Measurements from ENCODE around the gene MFAP4.
"Not testable (repeated sequence)": the region's sequence is repeated elsewhere in the genome, so short reads cannot be mapped to it uniquely, and the experiment has no call there.

MFAP4 gene

DNA sequence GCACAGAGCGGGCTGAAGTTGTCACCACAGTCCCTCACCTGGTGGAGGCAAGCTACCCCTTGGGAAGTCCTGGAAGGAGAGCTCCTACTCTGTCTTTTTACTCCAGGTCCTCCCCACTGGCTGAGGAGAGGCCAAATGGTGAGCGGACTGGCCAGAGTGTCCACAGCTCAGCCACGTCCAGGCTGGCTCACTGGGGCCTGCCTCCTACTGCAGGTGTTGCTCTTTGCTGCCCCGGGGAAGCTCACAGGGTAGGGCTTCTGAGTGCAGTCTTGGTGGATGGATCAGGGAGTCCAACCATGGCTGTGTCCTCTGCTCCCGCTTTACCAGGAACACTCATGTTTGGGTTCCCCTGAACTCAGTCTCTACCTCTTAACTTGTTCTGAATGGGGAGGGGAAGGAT is 27.1 kb downstream of the MFAP4 start:
- ATAC-seq (replicated peaks; ENCODE audit: extremely low read depth, poor library complexity, severe bottlenecking) (no peak), DNase-seq (ENCODE audit: low spot score in 2 of 2) (no peak)
- H3K36me3 Mint-ChIP-seq (ENCODE audit: insufficient read depth), result peaks cover 12% of the 10 kb centered on the region
- H3K9me3 Mint-ChIP-seq, result no peaks in the 10 kb centered on the region
- H3K4me1 Mint-ChIP-seq, result peaks cover 10% of the 10 kb centered on the region
- no peak overlapping the region for H3K4me3 Mint-ChIP-seq
- H3K27me3 Mint-ChIP-seq, result peaks cover 22% of the 10 kb centered on the region
- no peak overlapping the region for H3K27ac Mint-ChIP-seq (ENCODE audit: low read depth)

DNA sequence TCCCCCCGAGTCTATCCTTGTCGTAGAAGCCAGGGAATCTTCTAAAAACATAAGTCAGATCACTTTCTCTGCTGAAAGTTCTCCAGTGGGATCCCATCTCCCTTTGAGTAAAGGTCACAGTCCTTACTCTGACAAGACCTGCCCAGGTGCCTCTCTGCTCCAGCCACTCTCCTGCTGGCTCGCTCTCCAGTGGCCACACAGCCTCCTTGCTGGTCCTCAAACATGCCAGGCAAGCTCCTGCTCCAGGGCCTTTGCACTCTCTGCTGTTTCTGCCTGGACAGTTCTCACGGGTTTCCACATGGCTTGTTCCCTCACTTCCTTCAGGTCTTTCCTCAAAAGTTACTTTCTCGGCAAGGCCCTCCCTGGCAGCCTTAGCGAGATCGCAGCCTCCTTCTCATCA is 27.8 kb downstream of the MFAP4 start:
- DNase-seq (ENCODE audit: low spot score in 2 of 2), result no peak
- peaks cover 27% of the 10 kb centered on the region for H3K27me3 Mint-ChIP-seq
- ATAC-seq (replicated peaks; ENCODE audit: extremely low read depth, poor library complexity, severe bottlenecking), result no peak
- H3K4me1 Mint-ChIP-seq, result peaks cover 10% of the 10 kb centered on the region
- H3K36me3 Mint-ChIP-seq (ENCODE audit: insufficient read depth), result peaks cover 10% of the 10 kb centered on the region
- no peaks in the 10 kb centered on the region for H3K9me3 Mint-ChIP-seq
- H3K27ac Mint-ChIP-seq (ENCODE audit: low read depth), result no peak overlapping the region
- H3K4me3 Mint-ChIP-seq, result no peak overlapping the region

DNA sequence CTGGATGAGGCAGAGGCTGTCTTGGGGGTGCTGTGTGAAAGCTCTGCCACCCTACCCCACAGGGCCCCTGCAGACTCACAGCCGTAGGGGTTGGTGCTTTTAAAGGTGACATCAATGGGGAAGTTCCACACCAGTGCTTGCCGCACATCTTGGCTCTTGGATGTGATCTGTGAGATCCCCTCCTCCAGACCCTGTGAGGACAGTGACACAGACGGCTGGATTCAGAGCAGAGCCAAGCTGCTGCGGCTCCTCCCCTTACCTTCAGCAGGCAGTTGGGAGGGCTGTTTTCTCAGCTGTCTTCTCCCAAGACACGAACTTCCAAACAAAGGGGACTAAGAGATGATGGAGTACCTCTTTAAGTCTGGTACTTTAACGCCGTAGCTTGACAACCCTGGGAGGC is 29.2 kb downstream of the MFAP4 start:
- H3K9me3 Mint-ChIP-seq, result no peaks in the 10 kb centered on the region
- ATAC-seq (replicated peaks; ENCODE audit: extremely low read depth, poor library complexity, severe bottlenecking) (no peak), DNase-seq (ENCODE audit: low spot score in 2 of 2) (no peak)
- H3K4me1 Mint-ChIP-seq, result peaks cover 10% of the 10 kb centered on the region
- no peak overlapping the region for H3K4me3 Mint-ChIP-seq
- no peak overlapping the region for H3K27ac Mint-ChIP-seq (ENCODE audit: low read depth)
- peaks cover 9% of the 10 kb centered on the region for H3K36me3 Mint-ChIP-seq (ENCODE audit: insufficient read depth)
- H3K27me3 Mint-ChIP-seq, result peaks cover 31% of the 10 kb centered on the region

DNA sequence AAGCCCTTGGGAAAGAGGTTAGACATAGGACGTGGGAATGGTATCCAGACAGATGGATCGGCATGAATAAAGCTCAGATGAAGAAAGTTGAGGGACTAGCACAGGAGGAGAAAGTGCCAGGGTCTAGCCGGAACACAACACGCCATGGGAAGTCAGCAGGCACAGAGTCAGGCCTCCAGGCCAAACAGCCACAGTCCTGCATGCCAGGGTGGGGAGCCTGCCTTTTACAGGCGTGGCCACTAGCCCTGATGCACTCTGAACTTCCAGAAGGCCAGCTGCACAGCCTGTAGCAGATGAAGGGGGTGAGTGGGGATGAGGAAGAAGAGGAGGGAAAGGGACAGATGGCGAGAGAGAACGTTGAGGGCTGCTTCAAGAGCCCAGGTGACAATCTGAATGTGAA is 29.6 kb downstream of the MFAP4 start:
- H3K4me1 Mint-ChIP-seq, result peaks cover 10% of the 10 kb centered on the region
- peaks cover 31% of the 10 kb centered on the region for H3K27me3 Mint-ChIP-seq
- DNase-seq (ENCODE audit: low spot score in 2 of 2), result no peak
- no peak overlapping the region for H3K27ac Mint-ChIP-seq (ENCODE audit: low read depth)
- ATAC-seq (replicated peaks; ENCODE audit: extremely low read depth, poor library complexity, severe bottlenecking), result no peak
- H3K9me3 Mint-ChIP-seq, result no peaks in the 10 kb centered on the region
- no peak overlapping the region for H3K4me3 Mint-ChIP-seq
- peaks cover 5% of the 10 kb centered on the region for H3K36me3 Mint-ChIP-seq (ENCODE audit: insufficient read depth)

DNA sequence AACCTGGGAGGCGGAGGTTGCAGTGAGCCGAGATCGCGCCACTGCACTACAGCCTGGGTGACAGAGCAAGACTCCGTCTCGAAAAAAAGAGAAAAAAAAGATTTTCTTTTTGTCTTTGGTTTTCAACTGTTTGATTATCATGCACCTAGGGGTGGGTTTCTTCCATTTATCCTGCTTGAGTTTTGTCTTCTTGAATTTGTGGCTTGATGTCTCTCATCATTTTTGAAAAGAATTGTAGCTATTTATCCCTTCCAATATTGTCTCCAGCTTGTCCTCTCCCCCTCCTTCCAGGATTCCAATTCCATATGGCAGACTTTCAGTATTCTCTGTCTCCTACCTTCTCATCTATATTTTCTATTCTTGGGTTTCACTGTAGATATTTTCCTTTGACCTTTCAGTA is 32.2 kb downstream of the MFAP4 start:
- Mint-ChIP-seq H3K4me1 (no peaks in the 10 kb centered on the region), H3K9me3 (no peaks in the 10 kb centered on the region), H3K4me3 (no peak overlapping the region), H3K27ac (ENCODE audit: low read depth) (no peak overlapping the region), H3K27me3 (peaks cover 29% of the 10 kb centered on the region), H3K36me3 (ENCODE audit: insufficient read depth) (peaks cover 3% of the 10 kb centered on the region)
- ATAC-seq (replicated peaks; ENCODE audit: extremely low read depth, poor library complexity, severe bottlenecking) (no peak), DNase-seq (ENCODE audit: low spot score in 2 of 2) (no peak)

DNA sequence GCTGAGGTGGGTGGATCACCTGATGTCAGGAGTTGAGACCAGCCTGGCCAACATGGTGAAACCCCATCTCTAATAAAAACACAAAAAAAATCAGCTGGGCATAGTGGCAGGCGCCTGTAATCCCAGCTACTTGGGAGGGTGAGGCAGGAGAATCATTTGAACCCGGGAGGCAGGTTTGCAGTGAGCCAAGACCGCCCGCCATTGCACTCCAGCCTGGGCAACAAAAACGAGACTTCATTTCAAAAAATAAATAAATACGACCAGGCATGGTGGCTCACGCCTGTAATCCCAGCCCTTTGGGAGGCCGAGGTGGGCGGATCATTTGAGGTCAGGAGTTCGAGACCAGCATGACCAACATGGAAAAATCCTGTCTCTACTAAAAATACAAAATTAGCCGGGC is 33.6 kb downstream of the MFAP4 start:
- not testable (repeated sequence) for H3K9me3 Mint-ChIP-seq; ATAC-seq (replicated peaks; ENCODE audit: extremely low read depth, poor library complexity, severe bottlenecking); DNase-seq (ENCODE audit: low spot score in 2 of 2); H3K4me3 Mint-ChIP-seq; H3K27ac Mint-ChIP-seq (ENCODE audit: low read depth); H3K4me1 Mint-ChIP-seq; H3K36me3 Mint-ChIP-seq (ENCODE audit: insufficient read depth)
- peaks cover 16% of the 10 kb centered on the region for H3K27me3 Mint-ChIP-seq

DNA sequence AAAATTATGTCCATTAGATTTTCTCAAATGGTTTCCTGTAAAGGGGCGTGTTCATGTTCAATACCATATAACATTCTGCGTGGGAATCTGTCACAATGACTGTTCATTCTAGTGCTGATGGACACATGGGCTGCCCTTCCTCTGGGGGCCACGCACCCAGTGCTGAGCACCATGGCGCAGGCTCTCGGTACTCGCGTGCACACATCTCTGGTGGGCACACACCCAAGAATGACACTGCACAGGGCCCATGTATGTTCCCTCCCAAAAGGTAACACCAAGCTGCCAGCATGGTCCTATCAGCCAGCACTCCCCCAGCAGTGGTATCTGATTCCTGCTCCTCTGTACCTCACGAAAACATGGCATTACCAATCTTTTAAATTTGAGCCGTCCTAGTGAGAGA is 38.2 kb downstream of the MFAP4 start:
- Mint-ChIP-seq H3K4me1 (no peaks in the 10 kb centered on the region), H3K27ac (ENCODE audit: low read depth) (no peak overlapping the region), H3K36me3 (ENCODE audit: insufficient read depth) (peaks cover 2% of the 10 kb centered on the region), H3K4me3 (no peak overlapping the region), H3K9me3 (no peaks in the 10 kb centered on the region), H3K27me3 (peaks cover under 1% of the 10 kb centered on the region)
- ATAC-seq (replicated peaks; ENCODE audit: extremely low read depth, poor library complexity, severe bottlenecking), result no peak
- no peak for DNase-seq (ENCODE audit: low spot score in 2 of 2)

DNA sequence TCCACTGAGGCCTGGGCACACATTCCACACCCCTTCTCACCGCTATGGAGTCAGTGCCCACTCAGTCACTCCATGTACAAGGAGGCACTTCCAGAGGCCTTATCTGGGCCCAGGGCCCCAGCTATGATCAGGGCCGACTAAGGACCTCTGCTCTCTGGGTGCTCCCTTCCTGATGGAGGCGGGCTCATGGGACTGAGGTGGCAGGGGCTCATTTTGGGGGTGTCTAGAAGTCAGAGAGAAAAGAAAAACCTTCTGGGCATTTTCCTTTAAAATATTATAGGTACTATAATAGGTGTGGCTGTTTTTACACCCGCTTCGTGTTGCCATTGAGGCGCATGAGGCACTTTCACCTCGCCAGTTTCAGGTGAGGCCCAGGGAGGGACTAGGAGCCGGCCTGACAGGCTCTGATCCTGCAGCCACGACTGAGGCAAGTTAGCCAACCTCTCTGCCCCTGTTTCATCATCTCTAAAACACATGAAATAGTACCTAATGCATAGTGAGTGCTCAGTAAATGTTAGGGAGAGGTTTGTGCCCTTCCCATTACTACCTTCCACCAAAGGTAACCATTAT is 38.8 kb downstream of the MFAP4 start:
- no peak for ATAC-seq (replicated peaks; ENCODE audit: extremely low read depth, poor library complexity, severe bottlenecking)
- Mint-ChIP-seq H3K27me3 (no peaks in the 10 kb centered on the region), H3K36me3 (ENCODE audit: insufficient read depth) (peaks cover 2% of the 10 kb centered on the region), H3K4me3 (no peak overlapping the region), H3K9me3 (no peaks in the 10 kb centered on the region), H3K4me1 (no peaks in the 10 kb centered on the region), H3K27ac (ENCODE audit: low read depth) (no peak overlapping the region)
- DNase-seq (ENCODE audit: low spot score in 2 of 2), result no peak

DNA sequence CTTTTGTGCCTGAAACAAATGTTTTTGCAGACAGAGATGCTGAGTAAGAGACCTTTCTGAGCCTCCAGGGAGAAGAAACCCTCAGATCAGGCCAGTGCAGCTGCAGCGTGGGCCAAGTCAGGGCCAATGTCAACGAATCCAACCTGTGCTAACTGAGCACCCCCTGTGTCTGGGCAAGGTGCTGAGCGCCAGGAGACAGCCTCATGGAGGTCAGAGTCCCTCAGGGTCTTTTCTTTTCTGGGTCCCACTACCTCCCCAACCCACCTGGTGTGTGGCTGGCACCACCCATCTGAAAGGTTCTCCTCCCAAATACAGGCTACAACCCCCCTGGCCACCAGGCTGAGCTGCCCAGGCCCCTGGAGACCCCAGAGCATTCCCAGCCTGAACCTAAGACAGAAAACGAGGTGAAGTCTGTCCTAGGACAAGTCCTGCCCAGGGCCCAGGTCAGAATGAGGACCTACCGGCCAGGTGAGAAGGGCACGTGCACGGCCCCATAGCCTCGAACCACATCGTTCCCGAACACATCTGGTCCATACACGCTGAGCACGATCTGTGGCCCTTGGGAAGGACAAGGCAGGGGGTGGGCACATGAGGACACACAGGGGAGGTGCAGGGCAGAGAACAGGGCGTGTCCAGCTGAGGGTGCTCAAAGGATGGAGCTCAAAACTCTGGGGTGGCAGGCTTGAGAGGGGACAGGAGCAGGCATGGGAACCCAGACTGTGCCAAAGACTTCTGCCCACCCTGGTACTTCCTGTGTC is 39.5 kb downstream of the MFAP4 start:
- H3K4me1 Mint-ChIP-seq, result no peaks in the 10 kb centered on the region
- peaks cover 2% of the 10 kb centered on the region for H3K36me3 Mint-ChIP-seq (ENCODE audit: insufficient read depth)
- peaks cover under 1% of the 10 kb centered on the region for H3K27me3 Mint-ChIP-seq
- H3K9me3 Mint-ChIP-seq, result no peaks in the 10 kb centered on the region
- H3K4me3 Mint-ChIP-seq, result no peak overlapping the region
- H3K27ac Mint-ChIP-seq (ENCODE audit: low read depth), result no peak overlapping the region
- no peak for DNase-seq (ENCODE audit: low spot score in 2 of 2)
- ATAC-seq (replicated peaks; ENCODE audit: extremely low read depth, poor library complexity, severe bottlenecking), result no peak

DNA sequence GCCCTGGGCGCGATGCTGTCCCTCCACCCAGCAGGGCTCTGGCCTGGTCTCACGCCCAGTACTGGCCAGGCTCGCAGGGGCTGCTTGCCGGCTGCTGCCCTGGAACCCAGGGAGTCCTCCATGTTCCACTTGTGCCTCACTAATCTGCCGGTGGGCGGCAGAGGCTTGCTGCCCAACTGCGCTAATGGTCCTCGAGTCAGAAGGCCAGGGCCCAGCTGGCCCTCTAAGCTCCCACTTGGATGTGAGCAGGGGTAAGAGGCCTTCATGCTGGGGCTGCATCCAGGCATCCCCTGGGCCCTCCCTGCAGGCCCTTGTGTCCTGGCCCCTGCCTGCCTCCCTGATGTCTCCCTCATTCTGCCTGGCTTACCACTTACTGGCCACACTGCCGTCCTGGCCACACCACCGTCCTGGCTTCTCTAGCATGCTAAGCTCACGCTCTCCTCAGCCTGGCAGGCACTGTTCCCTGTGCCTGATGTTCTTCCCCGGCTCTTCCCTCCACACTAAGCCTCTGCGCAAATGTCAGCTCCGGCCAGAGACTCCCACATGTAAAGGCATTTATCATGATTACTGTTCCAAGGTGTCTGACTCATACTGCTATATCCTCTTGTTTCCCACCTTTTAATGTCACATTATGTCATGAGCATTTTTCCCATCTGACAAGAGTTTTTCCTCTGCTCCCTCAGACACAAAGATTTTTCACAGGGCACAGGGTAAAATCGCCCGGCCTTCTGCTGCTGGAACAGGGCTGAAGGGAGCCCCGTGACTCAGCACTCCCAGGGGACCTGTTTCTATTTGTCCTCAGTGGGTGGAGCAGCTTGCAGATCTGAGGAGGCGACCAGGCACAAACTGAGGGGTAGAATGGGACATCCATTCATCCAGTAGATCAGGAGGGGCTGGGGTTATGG is 40.4 kb downstream of the MFAP4 start:
- ATAC-seq (replicated peaks; ENCODE audit: extremely low read depth, poor library complexity, severe bottlenecking) (no peak), DNase-seq (ENCODE audit: low spot score in 2 of 2) (no peak)

DNA sequence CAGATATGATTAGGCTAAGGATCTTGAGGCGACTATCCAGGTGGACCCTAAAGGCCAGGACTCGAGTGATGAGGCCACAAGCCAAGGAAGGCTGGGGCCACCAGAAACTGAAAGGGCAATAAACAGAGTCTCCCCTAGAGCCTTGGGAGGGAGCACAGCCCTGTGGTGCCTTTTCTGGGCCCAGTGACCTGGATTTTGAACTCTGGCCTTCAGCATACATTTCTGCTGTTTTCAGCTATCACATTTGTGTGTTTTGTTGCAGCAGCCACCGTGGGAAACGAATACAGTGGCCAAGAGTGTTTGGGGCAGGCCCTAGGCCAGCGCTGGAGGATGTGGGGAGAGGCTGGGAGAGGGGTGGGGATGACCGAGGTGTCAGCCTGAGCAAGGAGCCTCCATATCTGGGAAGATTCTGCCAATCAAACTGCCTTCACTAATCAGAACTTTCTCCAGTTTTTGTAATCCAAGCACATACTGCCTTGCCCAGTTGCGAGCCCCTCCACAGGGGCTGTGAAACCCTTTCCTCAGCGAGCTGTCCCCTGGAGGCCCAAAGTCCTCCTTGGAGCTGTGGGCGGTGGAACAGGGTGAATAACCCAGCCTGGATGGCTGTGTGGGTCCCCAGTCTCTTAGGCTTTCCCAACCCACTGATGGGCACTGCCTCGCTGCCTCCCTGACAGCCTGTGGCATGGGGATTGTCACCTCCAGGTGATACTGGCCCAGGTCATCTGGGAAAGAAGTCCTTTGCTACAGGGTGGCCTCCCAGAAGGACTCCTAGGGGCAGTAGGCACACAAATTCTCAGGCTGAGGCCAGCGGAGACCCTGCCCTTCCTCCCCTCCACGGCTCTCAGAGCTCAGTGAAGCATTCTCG is 41.3 kb downstream of the MFAP4 start:
- H3K36me3 Mint-ChIP-seq (ENCODE audit: insufficient read depth), result peaks cover 5% of the 10 kb centered on the region
- H3K27me3 Mint-ChIP-seq, result peaks cover 18% of the 10 kb centered on the region
- ATAC-seq (replicated peaks; ENCODE audit: extremely low read depth, poor library complexity, severe bottlenecking), result no peak

More for the DNA sequence above, 40.4 kb downstream of the MFAP4 start:
- H3K4me3 Mint-ChIP-seq, result no peak overlapping the region
- H3K4me1 Mint-ChIP-seq, result no peaks in the 10 kb centered on the region
- peaks cover 5% of the 10 kb centered on the region for H3K36me3 Mint-ChIP-seq (ENCODE audit: insufficient read depth)
- no peak overlapping the region for H3K27ac Mint-ChIP-seq (ENCODE audit: low read depth)
- no peaks in the 10 kb centered on the region for H3K9me3 Mint-ChIP-seq
- peaks cover 9% of the 10 kb centered on the region for H3K27me3 Mint-ChIP-seq

DNA sequence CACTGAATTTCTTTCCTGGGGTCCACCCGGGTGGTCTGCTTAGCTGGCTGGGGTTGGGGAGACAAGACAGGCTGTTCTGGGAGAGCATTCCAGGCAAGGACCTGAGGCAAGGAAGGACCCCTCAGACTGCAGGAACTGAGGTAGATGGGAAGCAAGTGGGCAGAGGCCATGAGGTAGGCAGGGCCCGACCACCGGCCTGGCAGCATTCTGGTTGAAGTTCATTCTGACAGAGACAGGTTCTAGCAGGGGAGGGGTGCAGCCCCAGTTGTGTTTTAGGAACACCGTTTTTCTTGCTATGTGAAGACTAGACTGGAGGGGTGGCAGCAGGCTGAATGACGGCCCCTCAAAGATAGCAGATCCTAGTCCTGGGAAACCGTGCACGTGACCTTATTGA is 41.9 kb downstream of the MFAP4 start:
- peaks cover 5% of the 10 kb centered on the region for H3K36me3 Mint-ChIP-seq (ENCODE audit: insufficient read depth)

More for the DNA sequence above, 41.3 kb downstream of the MFAP4 start:
- Mint-ChIP-seq H3K4me3 (no peak overlapping the region), H3K27ac (ENCODE audit: low read depth) (no peak overlapping the region), H3K4me1 (no peaks in the 10 kb centered on the region), H3K9me3 (no peaks in the 10 kb centered on the region)
- no peak for DNase-seq (ENCODE audit: low spot score in 2 of 2)

More for the DNA sequence above, 41.9 kb downstream of the MFAP4 start:
- H3K4me3 Mint-ChIP-seq, result no peak overlapping the region
- peaks cover 19% of the 10 kb centered on the region for H3K27me3 Mint-ChIP-seq
- H3K27ac Mint-ChIP-seq (ENCODE audit: low read depth), result no peak overlapping the region
- ATAC-seq (replicated peaks; ENCODE audit: extremely low read depth, poor library complexity, severe bottlenecking) (no peak), DNase-seq (ENCODE audit: low spot score in 2 of 2) (no peak)
- H3K9me3 Mint-ChIP-seq, result no peaks in the 10 kb centered on the region
- no peaks in the 10 kb centered on the region for H3K4me1 Mint-ChIP-seq
